Activated T-cell treated with anti-CD3 and anti-CD28 coated beads for 48 hours (primary cell): Measurements from ENCODE around the gene DLG2.

Experiments used
- DNase-seq: peaks from one replicate; pipeline ENCODE4 v3.0.0-alpha.2; 2020; ENCODE audit warnings: low read depth

DLG2 gene

GRCh38 chr11:84193706-84194105 is 1433.4 kb downstream of the DLG2 start:
- no peak for DNase-seq

DNA sequence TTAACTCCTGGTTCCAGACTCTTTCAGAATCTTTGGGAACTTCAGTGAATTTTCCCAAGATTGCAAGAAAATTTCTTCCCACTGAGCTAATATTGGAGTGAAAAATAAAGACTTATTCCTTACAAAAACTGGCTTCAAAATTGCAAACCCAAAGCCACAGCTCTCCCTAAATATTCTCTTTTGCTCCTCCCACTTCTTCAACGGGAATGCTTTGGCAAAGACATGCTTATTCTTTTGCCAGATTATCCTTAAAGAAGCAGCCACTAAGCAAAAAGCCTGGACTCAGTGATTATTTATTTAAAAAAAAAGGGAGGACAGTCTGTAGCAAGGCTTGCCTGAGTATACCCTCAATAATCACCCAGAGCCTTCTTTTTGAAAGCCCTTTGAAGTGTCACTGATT is 1438.6 kb downstream of the DLG2 start:
- DNase-seq: no peak

DNA sequence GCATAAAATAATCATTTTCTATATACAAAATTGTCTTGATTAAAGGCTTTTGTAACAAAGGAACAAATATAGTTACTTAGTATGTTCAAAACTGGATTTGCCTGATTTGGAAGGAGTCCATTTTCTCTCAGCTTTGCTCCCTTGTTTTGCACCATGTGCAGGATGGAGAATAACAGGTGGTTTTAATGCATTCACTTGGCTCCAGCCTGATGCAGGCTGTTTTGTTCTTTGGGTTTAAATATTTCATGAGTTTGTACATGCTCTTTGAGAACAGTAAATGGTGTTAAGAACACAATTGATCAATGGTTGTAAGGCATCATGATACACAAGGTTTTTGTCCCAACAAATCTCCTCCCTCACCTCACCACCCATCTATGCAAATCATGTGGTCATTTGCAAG is 1454.1 kb downstream of the DLG2 start:
- no peak for DNase-seq

GRCh38 chr11:84165139-84165538 is 1462.0 kb downstream of the DLG2 start:
- no peak for DNase-seq

- DNase-seq: no peak
Observed at GRCh38 chr11:84164728-84165127, 1462.4 kb downstream of the DLG2 start.

- no peak for DNase-seq
Observed at GRCh38 chr11:84163116-84163515, 1464.0 kb downstream of the DLG2 start.

DNA sequence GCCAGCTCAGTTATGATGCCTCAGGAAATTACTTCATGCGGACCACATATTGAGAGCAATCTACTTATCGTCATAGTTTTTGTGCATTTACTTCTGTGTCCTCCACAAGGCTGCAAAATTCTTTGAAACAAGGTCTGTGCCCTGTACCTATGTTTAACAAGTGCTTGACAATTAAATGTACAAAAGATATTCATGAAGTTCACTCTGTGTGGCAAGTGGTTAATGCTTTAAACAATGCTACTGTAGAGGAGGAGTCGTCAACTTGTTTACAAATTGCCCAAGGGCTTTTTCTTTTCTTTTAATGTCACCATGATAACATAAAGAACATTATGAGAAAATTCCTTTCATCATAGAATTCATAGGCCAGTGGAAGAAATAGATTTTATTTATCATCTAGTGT is 1469.5 kb downstream of the DLG2 start:
- DNase-seq: no peak

DNA sequence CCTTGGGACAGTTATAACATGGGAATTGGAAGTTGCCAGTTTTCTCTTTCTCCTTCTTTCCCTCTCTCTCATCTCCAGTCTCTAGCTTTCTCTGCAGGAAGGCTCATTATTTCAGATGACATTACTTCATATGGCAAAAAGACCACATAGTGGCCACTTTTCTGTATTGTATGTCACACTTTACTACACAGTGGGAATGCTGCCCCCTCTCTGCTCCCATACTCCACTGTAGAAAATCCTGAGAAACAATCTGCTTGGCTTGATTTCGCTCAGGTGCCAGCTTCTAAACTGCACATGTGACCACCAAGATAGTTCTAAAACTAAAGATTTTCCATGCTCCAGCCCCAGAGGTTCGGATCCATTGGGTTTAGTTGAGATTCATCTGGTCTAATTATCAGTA is 1480.3 kb downstream of the DLG2 start:
- no peak for DNase-seq

DNA sequence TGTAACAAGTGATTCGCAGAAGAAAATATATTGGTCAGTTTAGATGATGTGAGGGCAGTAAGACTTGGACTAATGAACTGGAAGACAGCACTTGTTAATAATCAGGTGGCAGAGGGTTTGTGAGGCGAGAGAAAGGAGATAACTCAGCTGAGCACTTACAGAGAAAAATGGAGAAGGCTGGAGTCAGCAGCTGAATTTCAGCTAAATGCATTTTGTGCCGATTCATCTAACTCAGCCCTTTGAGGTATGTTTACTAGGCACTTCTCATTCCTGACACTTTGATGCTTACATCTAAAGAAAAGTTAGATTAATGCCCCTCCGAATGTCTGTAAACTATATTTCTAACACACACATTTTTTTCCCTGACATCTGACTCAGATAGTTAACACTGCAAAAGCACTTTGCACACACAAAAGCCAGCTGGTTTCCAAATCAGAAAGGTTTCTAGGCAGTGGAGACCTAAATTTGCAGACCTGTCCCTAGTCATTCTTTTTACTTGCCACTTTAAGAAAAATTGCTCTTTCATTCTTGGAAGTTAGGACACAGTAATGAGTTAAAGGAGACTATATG is 1481.4 kb downstream of the DLG2 start:
- no peak for DNase-seq

DNA sequence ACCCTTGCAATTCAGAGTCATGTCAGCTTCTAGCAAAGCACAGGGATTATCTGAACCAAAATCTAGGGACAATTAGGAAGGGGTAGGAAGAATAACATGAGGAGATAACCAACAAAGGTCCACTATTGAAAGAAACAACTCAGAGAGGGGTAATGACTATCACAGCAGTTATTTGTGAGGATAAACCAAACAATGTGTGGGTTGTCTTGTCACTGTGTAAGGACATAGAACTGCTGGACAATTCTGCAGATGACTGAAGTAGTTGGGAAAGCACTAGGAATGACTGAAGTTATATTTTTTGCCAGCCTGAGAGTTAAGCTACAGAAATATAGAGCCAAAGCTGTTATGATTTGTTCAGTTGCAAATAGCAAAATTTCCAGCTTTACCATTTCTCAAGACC is 1482.6 kb downstream of the DLG2 start:
- DNase-seq: no peak

- DNase-seq: no peak
Observed at GRCh38 chr11:84142411-84142810, 1484.7 kb downstream of the DLG2 start.

DNA sequence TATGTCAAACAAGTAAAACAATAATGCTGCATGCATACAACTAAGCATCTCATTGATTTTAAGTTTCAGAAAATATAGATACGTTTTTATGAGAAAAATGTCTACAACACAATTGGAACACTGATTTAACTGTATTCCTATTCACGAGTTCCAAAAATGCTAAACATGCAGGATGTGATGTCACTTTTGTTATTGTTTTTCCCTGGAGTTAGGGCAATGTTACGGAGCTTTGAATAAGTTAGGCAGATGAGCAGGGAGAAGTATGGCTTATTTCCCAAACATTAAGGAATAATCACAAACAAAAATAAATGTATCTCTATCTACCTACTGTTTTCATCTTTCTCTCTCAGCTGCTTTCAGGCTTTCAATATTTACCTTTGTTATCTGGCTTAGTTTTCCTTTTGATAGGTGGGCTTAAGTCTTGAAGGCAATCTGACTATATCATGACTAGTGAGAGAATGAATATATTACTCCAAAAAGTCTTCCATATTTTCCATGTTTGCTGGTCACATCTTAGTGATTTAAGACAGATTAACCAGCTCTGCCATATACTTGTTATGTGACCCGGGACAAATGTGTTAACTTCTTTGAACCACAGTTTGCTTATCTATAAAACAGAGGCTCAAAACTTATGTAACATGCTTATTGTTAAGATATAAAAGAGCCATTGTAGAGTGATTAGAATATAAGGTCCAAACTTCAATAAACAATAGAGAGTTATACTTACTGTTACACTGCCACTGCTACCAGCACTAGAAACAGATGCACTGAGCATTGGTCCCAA is 1486.6 kb downstream of the DLG2 start:
- no peak for DNase-seq

GRCh38 chr11:84137960-84138359 is 1489.2 kb downstream of the DLG2 start:
- DNase-seq: no peak

DNA sequence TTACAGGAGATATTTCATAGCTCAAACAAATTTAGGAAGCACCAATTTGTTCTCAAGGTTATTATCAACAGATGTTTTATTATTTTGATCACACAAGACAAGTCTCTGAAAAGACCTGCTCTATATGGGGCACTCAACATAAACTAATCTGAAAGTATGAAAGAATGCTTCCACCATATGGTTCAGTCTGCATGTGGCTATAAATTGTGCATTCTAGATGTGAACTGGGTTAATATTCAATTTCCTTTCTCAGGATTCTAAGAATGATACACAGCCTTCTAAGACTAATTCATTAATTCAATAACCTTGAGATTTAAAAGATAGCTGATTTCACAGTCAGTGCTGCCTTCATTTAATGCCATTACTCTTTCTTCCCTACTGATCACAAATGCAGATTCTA is 1489.6 kb downstream of the DLG2 start:
- DNase-seq: no peak

DNA sequence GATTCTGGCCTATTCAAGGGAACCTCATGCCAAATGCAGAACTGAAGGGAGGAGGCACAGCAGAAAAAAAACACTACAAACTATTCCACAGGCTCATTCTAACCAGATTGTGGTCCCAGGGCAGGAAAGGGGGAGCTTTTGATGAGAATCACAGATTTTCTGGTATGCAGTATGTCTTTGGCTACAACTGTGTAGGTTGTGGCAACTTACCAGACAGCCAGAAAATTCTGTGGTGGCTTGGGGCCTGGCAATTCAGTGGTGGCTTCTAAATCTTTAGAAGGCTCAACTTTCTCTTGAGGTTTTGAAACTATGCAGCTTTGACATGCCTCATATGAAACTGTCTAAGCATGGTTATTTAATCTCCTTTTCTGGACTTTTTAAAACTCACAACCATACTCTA is 1490.2 kb downstream of the DLG2 start:
- DNase-seq: no peak

- DNase-seq: no peak
Observed at GRCh38 chr11:84130646-84131427, 1496.3 kb downstream of the DLG2 start.

DNA sequence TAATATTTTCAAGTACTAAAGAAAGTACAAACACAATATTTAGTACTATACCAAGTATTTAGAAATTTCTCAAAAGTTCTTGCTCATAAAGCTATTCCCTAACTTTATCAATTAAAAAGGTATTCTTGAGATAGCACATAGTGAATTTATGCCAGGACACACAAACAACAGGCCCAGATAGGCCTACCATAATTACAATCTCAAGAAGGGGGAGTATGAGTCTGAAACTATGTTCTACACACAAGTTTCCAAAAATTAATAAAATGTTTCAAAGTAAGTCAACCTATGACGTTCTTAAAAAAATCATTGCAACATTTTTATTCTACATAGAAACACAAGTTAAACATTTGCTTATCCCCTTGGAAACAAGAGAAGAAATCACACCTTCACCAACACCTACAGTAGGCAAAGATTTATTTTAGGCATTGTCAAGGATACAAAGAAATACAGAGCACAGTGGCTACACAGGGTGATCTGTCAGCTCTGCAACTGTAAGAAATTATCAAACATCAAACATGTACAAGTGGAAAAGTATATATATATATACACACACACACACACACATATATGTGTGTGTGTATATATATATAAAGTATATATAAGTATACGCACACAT is 1497.1 kb downstream of the DLG2 start:
- DNase-seq: no peak

DNA sequence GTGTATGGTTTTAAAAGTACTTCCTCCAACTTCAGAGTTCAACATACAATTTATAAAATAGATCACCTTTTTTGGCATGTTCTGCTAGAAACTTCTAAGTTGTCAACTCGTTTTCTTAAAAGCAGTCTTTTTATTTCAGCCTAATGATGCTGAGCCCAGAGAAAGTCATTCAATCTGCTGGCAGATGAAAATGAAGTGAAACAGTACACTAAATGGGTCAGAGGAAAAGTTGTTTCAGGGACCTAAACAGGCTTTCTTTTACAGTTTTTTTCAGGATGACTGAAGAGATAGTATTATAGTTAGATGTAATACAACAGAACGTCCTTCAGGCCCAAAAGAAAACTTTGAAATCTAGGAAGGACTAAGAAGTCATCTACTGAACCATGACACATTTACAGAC is 1498.3 kb downstream of the DLG2 start:
- DNase-seq: no peak

- DNase-seq: no peak
Observed at GRCh38 chr11:84117394-84117793, 1509.8 kb downstream of the DLG2 start.

DNA sequence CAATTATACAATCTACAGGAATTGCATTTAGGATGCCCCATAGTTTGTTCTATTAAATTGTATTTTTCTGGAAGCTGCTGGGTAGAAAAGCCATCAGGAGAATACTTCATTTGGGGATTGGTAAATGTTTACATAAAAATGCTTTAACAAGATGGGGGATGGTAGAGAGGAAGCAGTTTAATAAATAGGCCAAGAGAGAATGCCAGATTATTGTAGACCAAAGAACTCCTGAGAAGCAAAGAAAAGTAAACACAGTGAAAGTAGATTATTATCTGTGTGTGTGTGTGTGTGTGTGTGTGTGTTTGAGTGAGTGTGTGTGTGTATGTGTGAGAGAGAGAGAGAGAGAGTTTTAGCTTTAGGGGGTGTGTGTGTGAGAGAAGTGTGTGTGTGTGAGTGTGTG is 1520.6 kb downstream of the DLG2 start:
- DNase-seq: no peak

DNA sequence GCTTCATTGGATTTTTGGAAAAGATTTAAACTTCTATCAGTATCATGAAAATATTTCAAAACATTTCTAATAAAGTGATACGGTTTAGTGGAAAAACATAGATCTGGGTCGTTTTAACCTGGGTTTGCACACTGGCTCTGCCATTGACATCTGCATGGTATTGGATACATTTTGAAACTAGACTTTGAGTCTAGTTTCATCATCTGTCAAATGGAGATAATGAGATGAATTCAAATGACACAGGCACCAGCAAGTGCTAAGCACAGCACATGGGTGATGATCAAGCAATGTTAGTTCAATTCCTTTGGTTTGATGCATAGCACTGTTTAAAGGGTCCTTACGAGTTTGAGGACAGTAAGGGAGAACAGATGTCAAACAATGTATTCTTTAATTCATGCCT is 1522.0 kb downstream of the DLG2 start:
- no peak for DNase-seq

GRCh38 chr11:84103096-84103495 is 1524.0 kb downstream of the DLG2 start:
- DNase-seq: no peak

- no peak for DNase-seq
Observed at GRCh38 chr11:84097186-84097585, 1530.0 kb downstream of the DLG2 start.
